ENCODE results near the gene TIFAB. TPM values are rescaled to one million over a fixed set of nuclear protein-coding genes. Genes with fewer than 3 reads are reported as not detected.

Gene TIFAB
- total RNA-seq, 1 donor from 2014 or later: not detected

DNA sequence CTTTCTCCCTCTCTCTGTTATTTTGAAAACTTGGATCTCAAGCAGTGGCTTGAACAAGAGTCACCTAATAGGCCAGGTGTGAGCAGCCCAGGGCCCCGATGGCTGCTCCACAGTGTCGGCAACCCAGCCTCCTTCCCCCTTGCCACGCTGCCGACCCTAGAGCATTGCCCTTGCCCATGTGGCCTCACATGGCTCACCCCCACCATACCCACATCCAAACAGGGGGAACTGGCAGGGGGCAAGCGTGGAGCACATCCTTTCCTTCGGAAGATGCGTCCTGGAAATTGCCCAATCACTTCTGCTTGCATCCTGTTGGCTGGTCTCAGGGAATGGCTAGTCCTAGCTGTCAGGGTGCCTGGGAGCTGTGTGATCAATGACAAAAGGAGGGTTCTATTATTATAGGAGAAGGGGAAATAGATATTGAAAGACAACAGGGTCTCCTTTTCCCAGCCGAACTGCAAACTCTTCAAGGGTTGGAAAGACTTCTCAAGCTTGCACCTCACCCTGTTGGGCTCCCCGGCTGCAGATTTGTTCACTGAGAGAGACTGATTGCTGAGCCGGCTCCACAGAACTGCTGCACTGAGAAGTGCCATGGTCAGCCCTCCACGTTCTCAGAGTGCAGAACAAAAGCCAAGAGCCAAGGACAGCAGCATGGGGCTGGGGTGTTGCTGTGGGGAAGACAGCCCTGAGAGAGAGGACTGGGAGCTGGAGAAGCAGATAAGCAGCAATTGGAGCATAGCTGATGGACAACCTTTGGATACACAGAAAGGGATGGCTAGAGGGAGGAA is 8.3 kb upstream of the TIFAB start:
- DNase-seq (ENCODE audit: low read depth, low spot score): no peak

DNA sequence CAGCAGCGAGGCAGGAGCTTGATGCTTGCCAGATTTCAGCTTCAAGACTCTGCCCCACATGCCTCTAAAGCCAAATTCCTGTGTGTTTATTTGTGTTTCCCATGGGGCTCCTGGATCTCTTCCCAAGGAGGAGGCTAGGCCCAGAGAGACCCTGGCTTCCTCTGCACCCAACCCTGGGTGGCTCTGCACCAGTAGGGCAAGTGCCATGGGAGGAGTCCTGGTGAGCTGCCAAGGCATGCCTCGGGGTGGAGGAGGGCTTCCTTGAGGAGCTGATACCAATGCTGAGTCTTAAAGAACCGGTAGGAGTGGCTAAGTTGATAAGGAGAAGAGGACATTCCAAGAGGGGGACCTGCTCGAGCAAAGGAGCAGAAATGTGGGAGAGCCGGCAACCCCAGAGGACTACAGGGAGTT is 6.8 kb upstream of the TIFAB start:
- no peak for DNase-seq (ENCODE audit: low read depth, low spot score)

DNA sequence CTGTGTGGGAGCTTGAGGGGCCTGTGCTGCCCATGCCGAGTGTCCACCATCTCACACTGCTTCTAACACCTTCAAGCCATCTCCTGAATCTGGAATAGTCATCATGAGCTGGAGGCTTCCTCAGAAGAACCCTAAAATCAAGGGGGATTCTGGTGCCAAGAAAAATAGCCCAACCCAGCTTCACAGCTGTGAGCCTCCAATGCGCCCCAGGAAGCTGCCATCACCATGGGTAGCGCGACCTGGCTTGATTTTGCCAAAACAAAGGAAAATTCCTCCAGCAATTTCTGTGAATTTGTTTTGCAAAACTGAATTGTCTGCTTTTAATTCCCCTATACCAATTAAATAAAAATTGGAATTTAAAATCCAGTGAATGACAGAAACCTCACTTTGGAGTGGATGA is 6.2 kb upstream of the TIFAB start:
- no peak for DNase-seq (ENCODE audit: low read depth, low spot score)

DNA sequence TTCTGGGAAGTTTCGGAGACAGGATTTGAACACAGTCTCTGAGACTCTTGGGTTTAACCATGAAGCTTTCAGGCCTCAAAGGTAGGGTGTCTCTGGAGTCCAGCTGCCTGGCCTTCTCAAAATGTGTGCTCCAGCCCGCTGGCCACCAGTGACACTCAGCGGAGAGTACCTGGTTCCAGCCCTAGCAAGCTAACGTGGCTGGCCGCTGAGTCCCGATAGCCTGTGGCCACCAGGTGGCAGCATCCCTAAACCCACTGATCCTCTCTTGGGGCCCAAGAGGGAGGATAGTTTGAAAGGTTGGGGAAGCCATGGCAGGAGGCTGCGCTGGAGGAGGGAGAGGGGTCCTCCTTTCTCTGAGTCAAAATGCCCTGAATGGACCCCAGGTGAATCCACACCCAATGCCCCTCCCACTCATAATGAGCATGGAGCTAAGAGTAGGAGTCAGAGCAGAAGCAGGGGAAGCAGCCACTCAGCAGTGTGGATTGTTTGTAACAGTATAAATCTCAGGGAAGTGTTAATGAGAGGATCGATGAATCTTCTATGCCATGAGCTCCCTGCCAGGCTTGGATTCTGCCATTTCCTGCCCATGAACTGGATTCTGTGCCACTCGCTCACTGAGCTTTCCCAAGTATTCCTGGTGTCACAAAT is 5.4 kb upstream of the TIFAB start:
- peak; percentile 19 for DNase-seq (ENCODE audit: low read depth, low spot score)

DNA sequence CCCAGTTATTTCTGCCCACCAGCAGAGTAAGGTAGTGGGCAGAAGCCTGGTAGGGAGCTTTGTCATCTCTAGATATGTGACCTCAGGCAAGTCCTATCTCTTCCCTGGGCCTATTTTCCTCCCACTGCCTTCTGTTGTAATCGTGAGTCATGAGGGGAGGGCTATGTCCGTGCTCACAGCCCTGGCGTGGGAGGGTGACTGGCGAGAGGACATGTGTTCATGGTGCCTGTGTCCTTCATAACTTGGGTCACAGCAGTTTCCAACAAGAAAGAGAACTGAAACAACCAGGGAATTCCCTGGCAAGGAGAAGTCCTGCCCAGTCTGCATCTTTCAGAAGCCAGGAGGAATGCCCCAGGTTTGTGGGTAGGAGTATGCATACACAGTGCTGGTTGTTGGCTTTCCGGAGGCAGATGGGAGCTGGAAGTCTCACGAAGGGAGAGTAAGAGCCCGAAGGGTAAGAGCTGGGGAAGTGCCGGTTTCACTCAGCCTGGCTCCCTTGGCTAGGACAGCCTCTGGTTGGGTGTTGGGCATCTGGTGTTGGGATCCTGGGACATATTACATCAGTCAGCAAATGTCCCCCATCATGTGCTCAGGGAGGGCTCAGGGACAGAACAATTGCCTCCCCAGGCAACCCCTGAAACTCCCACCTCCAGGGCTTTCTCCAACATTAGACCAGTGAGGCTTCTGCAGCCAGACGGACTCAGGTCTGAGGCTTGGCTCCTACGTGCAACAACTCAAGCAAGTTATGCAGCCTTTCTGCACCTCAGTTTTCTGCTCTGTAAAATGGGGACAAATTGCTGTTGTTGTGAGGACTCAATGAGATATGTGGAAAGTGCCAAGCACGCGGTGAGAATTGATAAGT is 4.3 kb upstream of the TIFAB start:
- DNase-seq (ENCODE audit: low read depth, low spot score): no peak

DNA sequence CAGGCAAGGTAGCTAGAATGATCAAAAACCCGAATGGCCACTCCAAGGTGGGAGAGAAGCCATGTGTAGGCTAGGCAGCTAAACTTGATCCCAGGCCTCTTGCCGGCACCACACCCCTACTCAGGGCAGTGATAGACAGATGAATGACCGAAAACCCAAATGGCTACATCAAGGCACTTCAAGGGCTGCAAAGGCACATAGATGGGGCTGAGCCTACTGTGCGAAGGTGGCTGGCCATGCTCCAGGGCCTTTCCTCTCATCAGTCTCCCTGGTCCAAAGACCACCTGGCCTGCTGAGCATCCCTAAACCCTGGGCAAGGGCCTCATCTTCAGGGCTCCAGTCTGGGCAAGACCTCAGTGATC is 3.7 kb upstream of the TIFAB start:
- no peak for DNase-seq (ENCODE audit: low read depth, low spot score)

DNA sequence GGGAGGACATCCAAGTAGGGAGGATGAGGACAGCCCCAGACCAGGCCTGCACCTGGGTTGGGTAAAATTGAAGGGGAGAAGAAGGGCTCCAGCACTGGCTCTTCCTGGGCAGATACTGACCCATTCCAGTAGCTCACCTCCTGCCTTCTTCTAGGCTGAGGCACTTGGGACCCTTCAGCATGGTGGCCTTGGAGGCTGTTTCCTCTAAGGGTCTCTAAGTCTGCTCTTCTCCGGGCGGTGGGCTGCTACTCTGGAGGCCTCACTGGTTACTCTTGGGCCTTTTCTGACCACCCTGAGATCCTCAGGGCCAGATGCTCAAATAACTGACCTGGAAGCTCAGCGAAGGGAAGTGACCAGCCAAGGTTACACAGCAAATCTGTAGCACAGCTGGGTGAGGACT is 2.8 kb upstream of the TIFAB start:
- DNase-seq (ENCODE audit: low read depth, low spot score): no peak

DNA sequence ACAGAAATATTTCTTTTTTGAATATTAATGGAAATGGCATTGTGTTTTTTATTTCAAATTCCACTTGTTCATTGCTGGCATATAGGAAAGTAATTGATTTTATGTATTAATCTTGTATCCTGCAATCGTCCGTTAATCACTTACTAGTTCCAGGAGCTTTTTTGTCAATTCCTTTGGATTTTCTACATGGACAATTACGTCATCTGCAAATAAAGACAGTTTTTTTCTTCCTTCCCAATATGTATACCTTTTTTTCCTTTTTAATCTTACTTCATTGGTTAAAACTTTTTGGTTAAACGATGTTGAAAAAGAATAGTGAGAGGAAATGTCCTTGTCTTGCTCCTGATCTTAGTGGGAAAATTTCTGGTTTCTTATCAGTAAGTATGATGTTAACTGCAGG is 1.5 kb upstream of the TIFAB start:
- no peak for DNase-seq (ENCODE audit: low read depth, low spot score)

DNA sequence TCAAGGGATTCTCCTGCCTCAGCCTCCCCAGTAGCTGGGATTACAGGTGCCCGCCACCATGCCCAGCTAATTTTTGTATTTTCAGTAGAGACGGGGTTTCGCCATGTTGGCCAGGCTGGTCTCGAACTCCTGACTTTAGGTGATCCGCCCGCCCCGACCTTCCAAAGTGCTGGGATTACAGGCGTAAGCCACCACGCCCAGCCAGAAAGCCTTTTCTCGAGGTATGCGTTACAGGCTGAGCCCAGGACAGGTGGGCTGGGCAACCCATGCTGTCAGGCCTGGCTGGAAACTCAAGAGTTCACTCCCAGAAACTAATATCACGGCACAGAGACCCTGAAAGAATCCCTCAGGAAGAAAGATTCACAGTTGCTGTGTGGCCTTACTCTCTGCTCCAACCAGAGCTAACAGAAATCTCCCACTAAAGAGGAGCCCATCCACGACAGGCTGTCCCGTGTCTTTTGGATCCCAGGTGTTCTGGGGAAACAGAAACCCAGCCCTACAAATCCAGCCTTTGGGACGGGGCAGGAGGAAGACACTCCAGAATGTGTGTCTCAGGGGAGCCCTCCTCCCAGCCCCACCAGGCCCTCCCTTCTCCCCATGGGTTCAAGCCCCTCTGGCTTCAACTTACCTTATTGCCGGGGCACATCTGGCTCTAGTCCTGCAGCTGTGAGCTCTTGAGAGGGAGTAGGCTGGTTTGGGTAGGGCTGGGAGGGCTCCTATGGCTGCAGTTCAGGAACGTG is 400 bp downstream of the TIFAB start:
- no peak for DNase-seq (ENCODE audit: low read depth, low spot score)

DNA sequence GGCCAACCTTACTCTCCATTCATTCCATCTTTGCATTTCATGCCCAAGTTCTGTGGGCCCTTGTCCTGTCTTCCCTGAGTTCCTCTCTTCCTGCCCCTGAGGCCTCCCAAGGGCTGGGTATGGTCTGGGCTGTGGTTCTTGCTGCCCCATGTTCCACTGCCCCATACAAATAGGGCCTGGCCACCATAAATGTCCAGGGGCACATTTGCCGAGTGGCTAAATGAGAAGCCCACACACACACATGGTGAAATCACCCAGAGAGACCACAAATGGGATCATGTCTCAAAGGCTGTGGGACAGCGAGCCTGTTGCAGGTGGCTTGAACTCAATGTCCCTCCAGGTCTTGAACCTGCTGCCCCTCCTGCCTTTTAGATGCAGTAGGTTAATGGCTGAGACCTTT is 1.2 kb downstream of the TIFAB start:
- no peak for DNase-seq (ENCODE audit: low read depth, low spot score)

DNA sequence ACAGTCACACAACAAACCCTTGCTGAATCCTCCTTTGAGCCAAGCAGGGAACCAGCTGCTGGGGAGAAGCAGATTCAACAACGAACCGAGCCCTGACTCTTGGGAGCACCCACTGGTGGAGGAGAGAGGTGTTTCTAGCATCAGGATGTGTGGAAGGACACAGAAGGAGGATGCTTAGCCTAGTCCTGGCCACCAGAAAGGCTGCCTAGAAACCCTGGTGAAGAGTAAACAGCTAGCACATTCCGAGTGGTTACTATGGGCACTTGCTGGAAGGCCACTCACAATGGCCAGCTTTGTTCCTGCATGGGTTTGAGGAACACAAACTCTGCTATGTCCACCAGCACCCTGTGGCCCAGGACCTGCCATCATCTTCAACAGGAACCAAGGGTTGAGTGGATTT is 1.8 kb downstream of the TIFAB start:
- no peak for DNase-seq (ENCODE audit: low read depth, low spot score)

DNA sequence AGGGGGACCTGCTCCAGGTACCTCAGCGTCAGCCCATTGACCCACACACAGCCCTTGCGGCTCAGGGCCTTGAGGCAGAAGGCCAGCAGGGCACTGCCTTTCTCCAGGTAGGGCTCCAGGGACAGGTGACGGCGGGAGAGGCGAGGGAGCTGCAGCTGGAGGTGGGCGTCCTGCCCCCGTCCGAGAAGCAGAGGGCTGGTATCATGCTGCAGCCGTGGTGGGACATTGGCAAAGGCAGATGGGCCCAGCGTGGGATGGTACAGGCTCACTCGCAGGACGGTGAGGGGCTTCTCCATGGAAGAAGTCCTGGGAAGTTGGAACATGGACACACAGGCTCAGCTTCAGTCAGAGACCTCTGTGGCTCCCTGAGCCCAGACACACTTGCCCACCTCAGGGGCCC is 2.5 kb downstream of the TIFAB start:
- DNase-seq (ENCODE audit: low read depth, low spot score): no peak

DNA sequence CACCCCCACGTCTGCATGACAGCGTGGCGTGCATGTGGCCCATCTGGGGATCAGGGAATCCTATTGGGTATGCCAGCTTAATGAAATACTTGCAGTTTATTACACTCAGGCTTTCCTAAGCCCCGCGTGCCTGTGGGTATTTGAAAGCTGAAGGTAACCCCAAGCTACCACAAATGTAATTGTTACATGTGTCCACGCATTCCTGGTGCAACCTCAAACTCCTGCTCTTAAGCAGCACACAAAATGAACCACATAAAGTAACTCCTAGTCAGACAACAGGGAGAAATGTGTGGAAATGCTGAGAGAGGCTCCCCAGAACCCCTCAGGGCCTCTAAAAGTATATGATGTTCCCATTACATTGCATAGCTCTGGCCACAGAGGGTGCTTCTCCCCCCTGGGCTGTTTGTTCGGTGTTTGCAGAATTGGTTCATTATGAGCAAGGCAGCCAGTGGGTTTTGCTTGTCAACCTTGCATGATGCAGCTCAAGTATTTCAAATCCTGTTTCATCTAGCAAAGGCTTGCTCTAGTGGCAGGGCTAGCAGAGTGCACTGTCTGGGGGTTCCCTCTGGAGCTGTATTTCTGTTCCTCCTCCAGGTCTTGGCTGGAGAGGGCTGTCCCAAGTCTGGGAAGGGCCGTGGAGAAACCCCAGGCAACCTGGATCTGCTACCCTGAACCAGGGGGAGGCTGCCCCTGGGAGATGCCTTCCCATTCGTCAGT is 3.2 kb downstream of the TIFAB start:
- no peak for DNase-seq (ENCODE audit: low read depth, low spot score)

DNA sequence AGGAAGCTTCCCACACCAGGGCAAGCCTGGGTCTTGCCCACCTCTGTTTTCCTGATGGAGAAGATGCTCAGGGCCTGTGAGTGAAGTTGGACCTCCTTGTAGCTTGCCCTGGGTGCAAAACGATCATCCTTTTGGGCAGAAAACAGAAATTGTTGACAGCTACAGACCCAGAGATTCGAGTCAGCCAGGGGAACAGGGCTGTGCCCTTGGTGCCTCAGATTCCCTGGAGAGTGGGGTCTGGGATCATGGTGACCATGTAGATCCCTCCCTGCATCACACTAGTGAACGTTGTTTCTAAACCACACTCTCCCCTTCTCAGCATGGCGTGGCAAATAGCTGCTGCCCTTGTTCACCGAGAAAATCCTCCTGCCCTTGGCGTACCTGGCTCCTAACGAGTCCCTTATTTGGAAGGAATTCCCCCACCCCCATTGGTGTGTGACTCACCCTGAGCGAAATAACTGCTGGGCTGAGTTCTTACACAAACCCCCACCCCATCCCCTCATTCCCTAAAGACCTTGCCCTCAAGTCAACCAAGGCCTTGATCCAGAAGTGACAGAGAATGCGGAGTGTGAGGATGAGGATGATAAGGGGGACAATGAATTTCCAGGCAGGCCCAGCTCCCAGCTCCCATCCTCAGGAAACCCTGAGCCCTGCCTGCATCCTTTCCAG is 3.9 kb downstream of the TIFAB start:
- DNase-seq (ENCODE audit: low read depth, low spot score): no peak

DNA sequence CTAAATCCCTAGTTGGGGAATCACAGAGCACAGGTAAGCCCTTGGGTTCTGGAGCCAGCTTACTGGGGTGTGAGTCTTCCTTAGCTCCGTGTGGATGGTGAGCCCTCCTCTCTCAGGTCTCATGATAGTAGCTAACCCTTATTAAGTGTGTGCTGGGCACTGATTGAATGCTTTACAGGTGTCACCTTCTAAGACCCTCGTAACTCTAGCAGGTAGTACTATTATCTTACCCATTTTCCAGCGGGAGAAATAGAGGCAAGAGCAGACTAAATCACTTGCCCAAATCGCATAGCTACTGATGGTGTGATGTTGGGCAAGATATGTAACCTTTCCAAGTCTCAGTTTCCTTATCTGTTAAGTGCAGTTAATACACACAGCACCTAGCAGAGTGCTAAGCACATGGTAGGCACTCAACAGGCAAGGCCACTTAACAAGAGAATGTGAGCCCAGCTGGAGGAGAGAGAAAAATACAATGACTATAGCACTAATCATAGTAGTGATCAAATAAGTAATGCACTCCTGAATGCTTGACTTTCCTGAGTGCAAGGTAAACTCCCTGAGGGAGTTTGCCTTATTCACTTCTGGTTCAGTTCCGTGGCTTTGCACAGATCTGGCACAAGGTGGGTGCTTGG is 4.7 kb downstream of the TIFAB start, which contains the start of gene DCANP1:
TSS of gene DCANP1 (minus strand) at position 51 of the 632 bp plus-strand sequence. CDS start 240 bp downstream, outside the sequence.
- no peak for DNase-seq (ENCODE audit: low read depth, low spot score)

DNA sequence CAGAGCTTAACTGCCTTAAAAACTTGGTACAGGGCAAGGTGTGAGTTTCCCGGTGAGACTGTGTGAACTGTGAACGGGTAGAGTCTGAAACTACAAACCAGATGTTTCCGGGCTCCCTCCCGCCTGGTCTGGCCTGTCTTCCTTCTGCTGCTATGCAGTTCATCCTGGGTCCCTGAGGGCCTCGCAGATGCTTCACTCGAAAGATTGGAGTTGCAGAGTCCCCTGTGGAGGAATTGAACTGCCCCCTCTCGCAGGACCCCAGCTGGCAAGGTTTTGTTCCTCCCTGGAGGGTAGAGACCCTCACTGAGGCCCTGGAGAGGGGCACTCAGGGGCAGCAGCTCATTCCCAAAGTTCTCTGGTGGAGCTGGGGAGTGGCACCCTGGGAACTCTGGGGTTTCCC is 5.5 kb downstream of the TIFAB start:
- DNase-seq (ENCODE audit: low read depth, low spot score): no peak

DNA sequence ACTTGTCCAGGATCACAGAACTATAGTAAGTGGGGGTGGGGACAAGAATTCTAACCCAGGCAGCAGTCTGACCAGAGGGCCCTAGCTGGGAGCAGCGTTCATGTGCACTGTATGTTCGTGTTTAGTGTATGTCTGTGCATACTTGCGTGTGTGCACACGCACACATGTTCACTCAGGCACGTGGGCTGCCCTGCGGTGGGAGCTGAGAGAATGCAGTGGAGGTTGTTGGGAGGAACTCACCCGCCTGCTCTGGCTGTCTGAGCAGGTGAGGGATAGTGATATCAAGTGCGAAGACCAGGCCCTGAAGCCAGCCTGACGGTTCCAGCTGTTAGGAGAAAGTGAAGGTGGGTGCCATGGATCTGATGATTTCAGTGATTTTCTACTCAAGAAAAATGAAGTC is 5.9 kb downstream of the TIFAB start:
- no peak for DNase-seq (ENCODE audit: low read depth, low spot score)

DNA sequence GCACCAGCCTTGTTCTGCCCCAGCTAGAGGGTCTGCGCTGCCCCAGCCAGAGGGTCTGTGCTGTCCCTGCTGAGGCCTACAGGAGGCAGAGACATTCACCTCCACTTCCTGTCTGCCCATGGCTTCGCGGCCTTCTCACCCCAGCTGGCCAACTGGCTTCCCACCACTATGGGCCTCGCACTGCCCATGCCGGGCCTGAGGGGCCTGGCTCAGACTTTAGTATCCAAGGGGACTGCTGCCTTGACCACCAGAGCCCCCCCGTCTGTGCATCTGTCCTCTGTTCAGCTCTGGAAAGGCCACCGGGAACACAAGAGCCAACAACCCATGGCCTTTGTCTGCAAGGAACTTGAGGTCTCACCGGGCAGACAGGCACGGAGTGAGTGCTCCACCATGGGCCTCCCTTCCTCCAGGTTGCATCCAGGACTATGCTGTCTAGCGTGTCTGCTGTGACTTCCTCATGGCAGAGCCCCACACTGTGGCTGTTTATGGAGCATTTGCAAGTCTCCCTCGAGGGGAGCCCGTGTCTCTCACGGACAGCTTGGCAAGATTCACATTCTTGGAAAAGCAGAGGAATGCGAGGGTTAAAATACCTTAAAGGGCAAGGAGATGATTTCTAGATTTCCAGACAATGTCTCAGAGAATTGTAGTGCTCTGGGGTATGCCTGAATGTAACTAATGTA is 6.7 kb downstream of the TIFAB start:
- no peak for DNase-seq (ENCODE audit: low read depth, low spot score)

DNA sequence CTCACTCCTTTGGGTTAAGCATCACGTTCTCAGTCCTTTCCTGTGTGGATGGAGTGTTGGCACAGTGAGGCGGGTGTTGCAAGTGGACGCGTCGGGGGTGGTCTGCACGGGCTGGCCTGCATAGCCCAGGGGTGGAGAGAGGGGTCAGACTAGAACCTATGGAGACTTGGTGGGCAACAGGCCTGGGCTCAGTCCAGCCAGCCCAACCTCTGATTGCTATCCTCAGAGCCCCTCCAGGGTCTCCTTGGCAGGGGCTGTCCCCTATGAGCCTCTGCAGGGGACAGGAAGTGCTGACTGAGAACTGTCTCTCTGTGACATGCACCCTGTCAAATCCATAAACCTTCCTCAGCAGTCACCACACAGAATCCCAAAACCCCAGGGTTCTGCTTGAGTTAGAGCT is 7.3 kb downstream of the TIFAB start:
- DNase-seq (ENCODE audit: low read depth, low spot score): no peak

All from pulmonary artery endothelial cell (primary cell).